Heart right ventricle (tissue), 16 donors: Measurements from ENCODE around the gene TOMM34. TPM values are rescaled to one million over a fixed set of nuclear protein-coding genes. Genes with fewer than 3 reads are reported as not detected.

Experiments
- ATAC-seq, 8 donors: fragments of 200-7000 bp; cut with Tn5 transposase; one replicate each; pipeline ENCODE4 v1.9.1; 2020; ENCODE audit warnings: mild to moderate bottlenecking in 8 of 8, moderate library complexity in 8 of 8, moderate number of reproducible peaks in 1 of 8
- DNase-seq, 2 donors: peaks; one replicate each; pipeline ENCODE4 v3.0.0-alpha.2; 2020
- H3K27ac ChIP-seq, 10 donors: fragments of 200-600 bp; sonication (generic) in 2 of 10; one replicate each; pipeline versions ENCODE4 v1.5.0 to v1.8.0; 2020 to 2022; ENCODE audit warnings: mild to moderate bottlenecking in 3 of 10
- H3K27me3 ChIP-seq, 7 donors: fragments of 200-600 bp; one replicate each; pipeline ENCODE4 v1.8.0; 2021 to 2022; ENCODE audit warnings: mild to moderate bottlenecking in 2 of 7
- H3K36me3 ChIP-seq, 9 donors: fragments of 200-600 bp; sonication (generic) in 1 of 9; one replicate each; pipeline versions ENCODE4 v1.5.0 to v1.8.0; 2020 to 2022; ENCODE audit warnings: mild to moderate bottlenecking in 2 of 9
- H3K4me1 ChIP-seq, 9 donors: fragments of 200-600 bp; sonication (generic) in 1 of 9; one replicate each; pipeline versions ENCODE4 v1.5.0 to v1.8.0; 2020 to 2022; ENCODE audit warnings: mild to moderate bottlenecking in 4 of 9
- H3K4me3 ChIP-seq, 10 donors: fragments of 200-600 bp; sonication (generic) in 2 of 10; one replicate each; pipeline versions ENCODE4 v1.5.0 to v1.8.0; 2020 to 2022; ENCODE audit warnings: mild to moderate bottlenecking in 7 of 10, moderate library complexity in 2 of 10
- H3K9me3 ChIP-seq, 11 donors: fragments of 200-600 bp in 10 of 11; sonication (generic) in 2 of 11; one replicate each; pipeline versions ENCODE4 v1.5.0 to v1.8.0; 2013 to 2022; ENCODE audit warnings: mild to moderate bottlenecking in 2 of 11, control low read depth in 1 of 11, moderate library complexity in 1 of 11
- CTCF ChIP-seq, 9 donors: fragments of 200-600 bp; sonication (generic) in 2 of 9; IDR thresholded peaks; one replicate each; pipeline versions ENCODE4 v1.5.0 to v1.8.0; 2021 to 2022; ENCODE audit warnings: antibody characterized with exemption in 9 of 9, mild to moderate bottlenecking in 5 of 9, moderate library complexity in 1 of 9
- WGBS, 2 donors: extraction: QIAGEN DNeasy Blood & Tissue Kit; methylation state at CpG; one replicate each; pipeline ENCODE4 v1.1.7; 2013; ENCODE audit warnings: inconsistent platforms in 1 of 2; 5-methylcytosine and 5-hydroxymethylcytosine counted together
- intact Hi-C, 10 donors: fragments of 100-400 bp; cut with DNase I; formaldehyde crosslinking; loops; one replicate each; pipeline versions ENCODE4 v1.11.1 to v1.14.2; 2022
- polyA plus RNA-seq, 2 donors: library from polyadenylated mRNA; stranded (reverse); fragments of 200-250 nt; gene quantifications; one replicate each; pipeline ENCODE4 v1.2.3, GENCODE V29; 2013
- total RNA-seq, 10 donors: library from RNA; stranded (reverse); fragmentation: NEBNext Ultra II Directional in 3 of 10; extraction: Animal tissue kit (Norgen Biotek cat#: 25700) in 3 of 10; gene quantifications; one replicate each; pipeline versions ENCODE4 v1.2.1 to v1.2.4, GENCODE V29; 2021 to 2023
- donor health status: Arrhythmogenic right ventricular cardiomyopathy.
- donor health status: ischemic (EF 13 %, LVEDD 7.1; RV severe dilation, severe dysfunction).
- donor health status: healthy with polysubstance abuse.
- donor health status: DM: no; HTN: yes; CAD: no.
- donor health status: DM: no; HTN: no; CAD: no.
- donor health status: ischemic (EF 25% LVEDD 6.9; RV normal size, moderate dysfunction).
- donor health status: ischemic (EF 25% LVEDD 5.7; RV mildly dilated, moderate dysfunction).
- donor health status: healthy.
- donor health status: DM: yes; HTN: yes; CAD: no.
- donor health status: Ischemic cardiomyopathy.
- donor health status: ischemic (EF 35%, LVEDD 5.7; RV mildly dilated, moderate dysfunction).
- donor health status: nonischemic (EF 11% LVEDD 7.7; RV severe dilation, severe dysfunction).
- donor health status: DM: yes; HTN: yes; CAD: no.
- donor health status: PGD.
- donor health status: ischemic (EF 29% LVEDD 5.4; RV normal size, mild dysfunction).
- donor health status: nonischemic (EF 23%, LVEDD 6.1; RV moderate dilation, normal function).

The TOMM34 gene
- total and polyA plus RNA-seq, 12 donors: 3.4 to 21.2 (median 10.3) TPM

- H3K4me3 ChIP-seq: no peak overlapping the region
- H3K27me3 ChIP-seq: no peaks in the 10 kb centered on the region
- 73 to 83% methylated on average over 6 of the region's 6 CpGs for WGBS, 2 donors
- H3K27ac ChIP-seq: peak overlapping the region in 1 of 10 donors; percentile 0
- DNase-seq (no peak), ATAC-seq (peak in 2 of 8 donors; percentile 33 to 85)
- no peak for TF ChIP-seq CTCF (IDR thresholded peaks at IDR 0.05)
- H3K4me1 ChIP-seq: peaks cover 0 to 6% (median 0%) of the 10 kb centered on the region in 9 donors
- intact Hi-C loops: no loop called here
- H3K36me3 ChIP-seq: peaks cover 7 to 100% (median 40%) of the 10 kb centered on the region in 9 donors
- H3K9me3 ChIP-seq: no peaks in the 10 kb centered on the region
Measured at GRCh38 chr20:44945261-44945660, 14.9 kb downstream of the TOMM34 start.

GRCh38 chr20:44943828-44944227 is 16.4 kb downstream of the TOMM34 start:
- H3K4me3 ChIP-seq: no peak overlapping the region
- no peak for DNase-seq
- intact Hi-C loops: no loop called here
- no peak for ATAC-seq
- no peaks in the 10 kb centered on the region for H3K9me3 ChIP-seq
- no peaks in the 10 kb centered on the region for H3K27me3 ChIP-seq
- H3K36me3 ChIP-seq: peaks cover 3 to 96% (median 28%) of the 10 kb centered on the region in 9 donors
- TF ChIP-seq CTCF (IDR thresholded peaks at IDR 0.05): no peak
- WGBS, 2 donors: 92 to 95% methylated on average over 4 of the region's 4 CpGs
- H3K27ac ChIP-seq: no peak overlapping the region
- peaks cover 0 to 9% (median 0%) of the 10 kb centered on the region in 9 donors for H3K4me1 ChIP-seq

- Histone ChIP-seq H3K36me3 (peaks cover 3 to 91% (median 21%) of the 10 kb centered on the region in 9 donors), H3K27me3 (no peaks in the 10 kb centered on the region), H3K4me1 (peaks cover 0 to 10% (median 0%) of the 10 kb centered on the region in 9 donors), H3K9me3 (no peaks in the 10 kb centered on the region), H3K4me3 (peak overlapping the region in 1 of 10 donors; percentile 20), H3K27ac (no peak overlapping the region)
- 82% methylated on average over 4 of the region's 4 CpGs for WGBS, 2 donors
- ATAC-seq (peak in 5 of 8 donors; percentile 13 to 62 (median 46)), DNase-seq (no peak)
- intact Hi-C loops: no loop called here
- no peak for TF ChIP-seq CTCF (IDR thresholded peaks at IDR 0.05)
Measured at GRCh38 chr20:44942264-44942973, 17.8 kb downstream of the TOMM34 start.

- DNase-seq (no peak), ATAC-seq (no peak)
- H3K36me3 ChIP-seq: peaks cover 0 to 87% (median 19%) of the 10 kb centered on the region in 9 donors
- H3K27ac ChIP-seq: no peak overlapping the region
- H3K9me3 ChIP-seq: no peaks in the 10 kb centered on the region
- no peak for TF ChIP-seq CTCF (IDR thresholded peaks at IDR 0.05)
- WGBS, 2 donors: 87 to 88% methylated on average over 7 of the region's 7 CpGs
- H3K4me1 ChIP-seq: peaks cover 0 to 10% (median 0%) of the 10 kb centered on the region in 9 donors
- intact Hi-C loops: no loop called here
- no peaks in the 10 kb centered on the region for H3K27me3 ChIP-seq
- no peak overlapping the region for H3K4me3 ChIP-seq
Measured at GRCh38 chr20:44941120-44941691, 19.0 kb downstream of the TOMM34 start.
